Panc1 (cell line): ENCODE measurements around the gene TPP1. TPM values are rescaled to one million over a fixed set of nuclear protein-coding genes. Genes with fewer than 3 reads are reported as not detected.

Experiments
- ATAC-seq: fragments of 200-7000 bp; cut with Tn5 transposase; 2 replicates; pipeline ENCODE4 v1.9.1; 2020; ENCODE audit warnings: mild to moderate bottlenecking, moderate library complexity
- BruUV-seq: library from RNA; stranded (reverse); fragments of 400-500 nt; replicated peaks from 2 replicates; lab custom pipeline; 2021; lab: Mats Ljungman, UMichigan
- CTCF ChIA-PET: fragments of 300-600 bp; sonication (Branson Sonifier 250); formaldehyde crosslinking; loops from one replicate; lab custom pipeline; 2022; ENCODE audit warnings: antibody characterized with exemption; lab: Charles Lee
- POLR2A ChIA-PET: fragments of 300-600 bp; sonication (Branson Sonifier 250); formaldehyde crosslinking; loops from one replicate; lab custom pipeline; 2022; ENCODE audit warnings: antibody characterized with exemption; lab: Charles Lee
- DNase-seq: peaks from one replicate; pipeline ENCODE4 v3.0.0-alpha.2; 2010; ENCODE audit warnings: low read depth, low spot score
- H3K27ac ChIP-seq: 2 replicates; pipeline ENCODE4 v1.5.1; 2011; ENCODE audit warnings: mild to moderate bottlenecking, low read length, inconsistent platforms
- H3K27me3 ChIP-seq: fragments of 200-500 bp; sonication (Bioruptor generic); 2 replicates; pipeline ENCODE4 v1.6.0; 2014; ENCODE audit warnings: low read length, inconsistent platforms; ENCODE audit not compliant: control insufficient read depth, insufficient read depth
- H3K36me3 ChIP-seq: fragments of 200-500 bp; sonication (Bioruptor generic); 2 replicates; pipeline ENCODE4 v1.5.1; 2014; ENCODE audit warnings: inconsistent platforms, mild to moderate bottlenecking, low read length, moderate library complexity; ENCODE audit not compliant: control insufficient read depth, insufficient read depth
- H3K4me1 ChIP-seq: 2 replicates; pipeline ENCODE4 v1.5.1; 2011; ENCODE audit warnings: inconsistent platforms, mild to moderate bottlenecking, low read length, moderate library complexity; ENCODE audit not compliant: control insufficient read depth, insufficient read depth
- H3K4me3 ChIP-seq, 2 experiments: 2 replicates each; pipeline ENCODE4 v1.5.1; 2011 to 2012; ENCODE audit warnings: low read depth in 2 of 2, low read length in 2 of 2, mild to moderate bottlenecking in 2 of 2, inconsistent platforms in 1 of 2, moderate library complexity in 1 of 2
- H3K9me3 ChIP-seq: fragments of 200-500 bp; sonication (Bioruptor generic); 2 replicates; pipeline ENCODE4 v1.5.1; 2014; ENCODE audit warnings: low read depth, mild to moderate bottlenecking, inconsistent platforms, low read length, moderate library complexity; ENCODE audit not compliant: control insufficient read depth, insufficient read depth
- CTCF ChIP-seq: fragments of 450-650 bp; IDR thresholded peaks from 2 replicates; pipeline ENCODE4 v1.5.1; 2017; ENCODE audit warnings: mild to moderate bottlenecking
- POLR2AphosphoS5 ChIP-seq: IDR thresholded peaks from 2 replicates; pipeline ENCODE4 v1.6.1; 2012; ENCODE audit warnings: mild to moderate bottlenecking, low read depth, low read length, moderate library complexity
- REST ChIP-seq, 2 experiments: IDR thresholded peaks; 2 replicates each; pipeline ENCODE4 v1.6.1; 2011 to 2012; ENCODE audit warnings: low read depth in 2 of 2, control low read depth in 1 of 2, low read length in 1 of 2, mild to moderate bottlenecking in 1 of 2, moderate library complexity in 1 of 2; ENCODE audit not compliant: insufficient read depth in 1 of 2
- SIN3A ChIP-seq: IDR thresholded peaks from 2 replicates; pipeline ENCODE4 v1.6.1; 2012; ENCODE audit warnings: low read depth, mild to moderate bottlenecking, low read length, moderate library complexity, borderline replicate concordance; ENCODE audit not compliant: insufficient read depth
- TCF7L2 ChIP-seq: IDR thresholded peaks from 2 replicates; pipeline ENCODE4 v1.6.1; 2011; ENCODE audit warnings: mild to moderate bottlenecking, low read depth, low read length, inconsistent platforms
- in situ Hi-C: cut with HindIII; loops from 2 replicates; pipeline ENCODE4 v1.10.0; 2016; ENCODE audit warnings: low sequenced_read_pairs, low pct_unique_long_range_greater_than_20kb
- intact Hi-C: fragments of 100-400 bp; cut with micrococcal nuclease; formaldehyde crosslinking; loops from one replicate; pipeline ENCODE4 v1.10.0; 2022; ENCODE audit not compliant: unreplicated experiment
- total RNA-seq: library from RNA; stranded (reverse); gene quantifications from one replicate; pipeline ENCODE4 v1.2.1, GENCODE V29; 2021; ENCODE audit not compliant: unreplicated experiment

TPP1 gene
- total RNA-seq, 1 experiment from 2014 or later, result 200 TPM

- no peaks in the 10 kb centered on the region; the same call in 1 of the 2 replicates for H3K36me3 ChIP-seq
- BruUV-seq, result no TSS peak
- intact Hi-C loops (no loop called here), in situ Hi-C loops (no loop called here)
- POLR2A ChIA-PET, result no interaction called here
- CTCF ChIA-PET, result no interaction called here
- H3K4me3 ChIP-seq, result no peak overlapping the region
- H3K4me1 ChIP-seq, result no peaks in the 10 kb centered on the region
- no peak for TF ChIP-seq REST (IDR thresholded peaks at IDR 0.05; ENCODE audit: insufficient read depth in 1 of 2, low read depth in 2 of 2, low read length in 1 of 2)
- TF ChIP-seq SIN3A, result no peak
- TF ChIP-seq POLR2AphosphoS5, result no peak
- no peak for TF ChIP-seq TCF7L2
- TF ChIP-seq CTCF, result no peak
- no peak overlapping the region for H3K27ac ChIP-seq
- no peaks in the 10 kb centered on the region for H3K9me3 ChIP-seq
- no peak for ATAC-seq
- peaks cover 80% of the 10 kb centered on the region for H3K27me3 ChIP-seq
- no peak for DNase-seq
Observed at GRCh38 chr11:6653097-6653496, 33.9 kb upstream of the TPP1 start.

GRCh38 chr11:6652182-6652581 lies 33.0 kb upstream of the TPP1 start:
- ATAC-seq, result no peak
- Histone ChIP-seq H3K4me3 (no peak overlapping the region), H3K9me3 (no peaks in the 10 kb centered on the region), H3K4me1 (no peaks in the 10 kb centered on the region), H3K27ac (no peak overlapping the region), H3K27me3 (peaks cover 71% of the 10 kb centered on the region), H3K36me3 (no peaks in the 10 kb centered on the region; the same call in 1 of the 2 replicates)
- intact Hi-C loops (no loop called here), in situ Hi-C loops (no loop called here)
- no peak for TF ChIP-seq POLR2AphosphoS5
- no peak for TF ChIP-seq CTCF
- TF ChIP-seq SIN3A, result no peak
- no peak for TF ChIP-seq TCF7L2
- TF ChIP-seq REST (IDR thresholded peaks at IDR 0.05; ENCODE audit: insufficient read depth in 1 of 2, low read depth in 2 of 2, low read length in 1 of 2), result no peak
- no peak for DNase-seq
- BruUV-seq, result no TSS peak
- CTCF ChIA-PET, result interaction anchor here (0.6 kb wide), 1 partner anchor 121 kb away, joined by 3 read pairs; no protein-coding TSS in a partner anchor
- POLR2A ChIA-PET, result no interaction called here
